Measurements from ENCODE around the gene WBP11. TPM values are rescaled to one million over a fixed set of nuclear protein-coding genes. Genes with fewer than 3 reads are reported as not detected.
A peak's percentile ranks its signal among the peaks of the same experiment; 100 is the strongest.

WBP11 gene
- total RNA-seq, 1 donor from 2014 or later, result 6.7 TPM

- H3K4me1 ChIP-seq, result peaks cover 0 to 3% of the 10 kb centered on the region in 2 donors
- H3K27ac ChIP-seq, result peak overlapping the region in 1 of 2 donors; percentile 43
- peaks cover 16 to 26% of the 10 kb centered on the region in 2 donors for H3K36me3 ChIP-seq
- no peak overlapping the region for H3K4me3 ChIP-seq
- no peak for TF ChIP-seq CTCF (IDR thresholded peaks at IDR 0.05)
- no peak for DNase-seq (ENCODE audit: low spot score in 2 of 2)
- intact Hi-C loops (cut with DNase I), result no loop called here
- H3K9me3 ChIP-seq, result no peaks in the 10 kb centered on the region
- no peaks in the 10 kb centered on the region for H3K27me3 ChIP-seq
Measured at GRCh38 chr12:14782756-14783155, 20.5 kb downstream of the WBP11 start.

GRCh38 chr12:14781563-14781962 lies 21.7 kb downstream of the WBP11 start:
- Histone ChIP-seq H3K4me1 (peaks cover 0 to 11% of the 10 kb centered on the region in 2 donors), H3K4me3 (no peak overlapping the region), H3K9me3 (no peaks in the 10 kb centered on the region), H3K27ac (peak overlapping the region; percentile 43 to 47), H3K36me3 (peaks cover 4 to 15% of the 10 kb centered on the region in 2 donors), H3K27me3 (no peaks in the 10 kb centered on the region)
- DNase-seq (ENCODE audit: low spot score in 2 of 2), result no peak
- no peak for TF ChIP-seq CTCF (IDR thresholded peaks at IDR 0.05)
- intact Hi-C loops (cut with DNase I), result no loop called here

- Histone ChIP-seq H3K4me1 (peaks cover 0 to 11% of the 10 kb centered on the region in 2 donors), H3K4me3 (no peak overlapping the region), H3K36me3 (peaks cover 4 to 15% of the 10 kb centered on the region in 2 donors), H3K27me3 (no peaks in the 10 kb centered on the region), H3K27ac (no peak overlapping the region), H3K9me3 (no peaks in the 10 kb centered on the region)
- intact Hi-C loops (cut with DNase I), result no loop called here
- no peak for DNase-seq (ENCODE audit: low spot score in 2 of 2)
- no peak for TF ChIP-seq CTCF (IDR thresholded peaks at IDR 0.05)
Measured at GRCh38 chr12:14780859-14781258, 22.4 kb downstream of the WBP11 start.

GRCh38 chr12:14779834-14780233 lies 23.4 kb downstream of the WBP11 start:
- H3K27ac ChIP-seq, result no peak overlapping the region
- H3K4me1 ChIP-seq, result peaks cover 0 to 11% of the 10 kb centered on the region in 2 donors
- H3K27me3 ChIP-seq, result no peaks in the 10 kb centered on the region
- intact Hi-C loops (cut with DNase I), result loop anchor here (5.0 to 10.0 kb wide), 4 partner anchors 215 to 1888 kb away; partner anchors contain the start of gene GPRC5A
- peaks cover 0 to 8% of the 10 kb centered on the region in 2 donors for H3K36me3 ChIP-seq
- DNase-seq (ENCODE audit: low spot score in 2 of 2), result no peak
- H3K9me3 ChIP-seq, result no peaks in the 10 kb centered on the region
- TF ChIP-seq CTCF (IDR thresholded peaks at IDR 0.05), result no peak
- no peak overlapping the region for H3K4me3 ChIP-seq

- Histone ChIP-seq H3K4me3 (peak overlapping the region; percentile 78 to 87), H3K27me3 (no peaks in the 10 kb centered on the region), H3K36me3 (no peaks in the 10 kb centered on the region), H3K27ac (peak overlapping the region; percentile 99), H3K9me3 (no peaks in the 10 kb centered on the region), H3K4me1 (peaks cover 0 to 11% of the 10 kb centered on the region in 2 donors)
- no peak for TF ChIP-seq CTCF (IDR thresholded peaks at IDR 0.05)
- no peak for DNase-seq (ENCODE audit: low spot score in 2 of 2)
- intact Hi-C loops (cut with DNase I), result loop anchor here (2.0 to 10.0 kb wide), 5 partner anchors 68 to 1885 kb away; partner anchors contain the start of gene GPRC5A
Measured at GRCh38 chr12:14777271-14777670, 26.0 kb downstream of the WBP11 start.
